ENCODE results near the gene SRSF5.

- TF ChIP-seq, protein P1, sequence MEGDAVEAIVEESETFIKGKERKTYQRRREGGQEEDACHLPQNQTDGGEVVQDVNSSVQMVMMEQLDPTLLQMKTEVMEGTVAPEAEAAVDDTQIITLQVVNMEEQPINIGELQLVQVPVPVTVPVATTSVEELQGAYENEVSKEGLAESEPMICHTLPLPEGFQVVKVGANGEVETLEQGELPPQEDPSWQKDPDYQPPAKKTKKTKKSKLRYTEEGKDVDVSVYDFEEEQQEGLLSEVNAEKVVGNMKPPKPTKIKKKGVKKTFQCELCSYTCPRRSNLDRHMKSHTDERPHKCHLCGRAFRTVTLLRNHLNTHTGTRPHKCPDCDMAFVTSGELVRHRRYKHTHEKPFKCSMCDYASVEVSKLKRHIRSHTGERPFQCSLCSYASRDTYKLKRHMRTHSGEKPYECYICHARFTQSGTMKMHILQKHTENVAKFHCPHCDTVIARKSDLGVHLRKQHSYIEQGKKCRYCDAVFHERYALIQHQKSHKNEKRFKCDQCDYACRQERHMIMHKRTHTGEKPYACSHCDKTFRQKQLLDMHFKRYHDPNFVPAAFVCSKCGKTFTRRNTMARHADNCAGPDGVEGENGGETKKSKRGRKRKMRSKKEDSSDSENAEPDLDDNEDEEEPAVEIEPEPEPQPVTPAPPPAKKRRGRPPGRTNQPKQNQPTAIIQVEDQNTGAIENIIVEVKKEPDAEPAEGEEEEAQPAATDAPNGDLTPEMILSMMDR (IDR thresholded peaks at IDR 0.05) = no peak
- no peak for TF ChIP-seq EZH2phosphoT487 (IDR thresholded peaks at IDR 0.05)
- no peak for TF ChIP-seq EZH2 (IDR thresholded peaks at IDR 0.05)
These were observed 40.2 kb downstream of the SRSF5 start for GRCh38 chr14:69807192-69807591.
